Astrocyte of the spinal cord (primary cell): ENCODE measurements around the gene ROCK1.

Experiments used
- DNase-seq: peaks from one replicate; pipeline ENCODE4 v3.0.0; 2011; ENCODE audit warnings: low read depth, low spot score
- H3K4me3 ChIP-seq: 2 replicates; pipeline ENCODE4 v1.5.1; 2011; ENCODE audit warnings: low read depth, mild to moderate bottlenecking, low read length, moderate library complexity
- in situ Hi-C: cut with HindIII; loops from 2 replicates; pipeline ENCODE4 v1.10.0; 2017; ENCODE audit warnings: low sequenced_read_pairs
- TF ChIP-seq, protein P1 (sequence below): IDR thresholded peaks from 2 replicates; pipeline ENCODE4 v1.5.1; 2012; ENCODE audit warnings: low read depth, mild to moderate bottlenecking, low read length, inconsistent platforms

Gene ROCK1

DNA sequence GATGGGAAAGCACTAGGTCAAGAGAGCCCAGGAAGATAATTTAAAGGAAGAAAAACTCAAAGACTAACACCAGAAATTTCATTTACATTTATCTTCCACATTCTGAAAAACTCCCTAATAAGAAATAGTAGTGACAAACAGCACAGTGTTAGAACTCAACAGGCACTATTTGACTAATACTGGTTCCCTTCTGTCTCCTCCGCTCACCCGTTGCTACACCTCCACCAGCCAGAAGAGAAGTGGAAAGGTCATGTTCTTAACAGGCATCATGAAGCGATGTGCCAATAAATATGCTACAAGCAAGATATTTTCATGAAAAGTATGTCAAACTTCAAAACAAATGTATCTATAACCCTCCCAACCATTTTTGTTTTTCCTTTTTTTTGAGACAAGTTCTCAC lies 5.7 kb downstream of the ROCK1 start:
- no peak for DNase-seq
- in situ Hi-C loops, result no loop called here
- TF ChIP-seq, protein P1, sequence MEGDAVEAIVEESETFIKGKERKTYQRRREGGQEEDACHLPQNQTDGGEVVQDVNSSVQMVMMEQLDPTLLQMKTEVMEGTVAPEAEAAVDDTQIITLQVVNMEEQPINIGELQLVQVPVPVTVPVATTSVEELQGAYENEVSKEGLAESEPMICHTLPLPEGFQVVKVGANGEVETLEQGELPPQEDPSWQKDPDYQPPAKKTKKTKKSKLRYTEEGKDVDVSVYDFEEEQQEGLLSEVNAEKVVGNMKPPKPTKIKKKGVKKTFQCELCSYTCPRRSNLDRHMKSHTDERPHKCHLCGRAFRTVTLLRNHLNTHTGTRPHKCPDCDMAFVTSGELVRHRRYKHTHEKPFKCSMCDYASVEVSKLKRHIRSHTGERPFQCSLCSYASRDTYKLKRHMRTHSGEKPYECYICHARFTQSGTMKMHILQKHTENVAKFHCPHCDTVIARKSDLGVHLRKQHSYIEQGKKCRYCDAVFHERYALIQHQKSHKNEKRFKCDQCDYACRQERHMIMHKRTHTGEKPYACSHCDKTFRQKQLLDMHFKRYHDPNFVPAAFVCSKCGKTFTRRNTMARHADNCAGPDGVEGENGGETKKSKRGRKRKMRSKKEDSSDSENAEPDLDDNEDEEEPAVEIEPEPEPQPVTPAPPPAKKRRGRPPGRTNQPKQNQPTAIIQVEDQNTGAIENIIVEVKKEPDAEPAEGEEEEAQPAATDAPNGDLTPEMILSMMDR, result no peak
- no peak overlapping the region for H3K4me3 ChIP-seq

DNA sequence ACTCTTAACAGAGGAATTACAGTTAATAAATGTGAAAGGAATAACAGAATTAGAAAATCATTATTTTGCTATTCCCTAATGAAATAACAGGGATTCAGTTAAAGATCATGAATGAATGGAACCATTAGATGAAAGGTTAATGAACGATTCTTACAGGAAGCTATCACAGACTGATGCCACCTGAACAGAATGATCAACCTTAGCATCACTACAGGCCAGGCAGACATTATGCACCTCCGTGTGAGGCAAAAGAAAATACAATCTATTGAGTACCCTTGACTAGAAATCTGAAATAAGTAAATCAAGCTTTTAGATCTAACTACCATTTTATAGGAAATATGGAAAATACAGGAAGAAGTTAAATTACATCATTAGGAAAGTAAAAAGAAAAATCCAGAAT lies 10.4 kb downstream of the ROCK1 start:
- no peak overlapping the region for H3K4me3 ChIP-seq
- in situ Hi-C loops, result no loop called here
- DNase-seq, result no peak
- TF ChIP-seq, protein P1, result no peak

DNA sequence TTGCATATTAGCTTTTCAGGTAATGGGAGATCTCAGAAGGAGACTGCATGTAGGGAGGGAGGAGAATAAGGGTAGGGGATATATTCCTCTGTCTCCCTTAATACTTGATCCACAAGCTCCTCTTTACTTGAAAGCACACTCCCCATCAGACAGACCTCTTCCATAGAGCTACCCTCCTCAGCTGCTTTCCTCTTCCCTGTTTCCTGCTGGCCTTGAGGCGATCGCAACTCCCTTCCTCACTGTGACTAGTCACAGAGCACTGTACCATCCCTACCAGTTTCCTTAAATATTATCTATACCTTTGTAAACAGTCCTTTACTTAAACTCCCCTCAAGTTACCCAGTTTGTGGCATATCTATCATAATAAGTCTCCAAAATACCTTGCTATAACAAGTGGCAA lies 10.9 kb downstream of the ROCK1 start:
- in situ Hi-C loops, result no loop called here

DNA sequence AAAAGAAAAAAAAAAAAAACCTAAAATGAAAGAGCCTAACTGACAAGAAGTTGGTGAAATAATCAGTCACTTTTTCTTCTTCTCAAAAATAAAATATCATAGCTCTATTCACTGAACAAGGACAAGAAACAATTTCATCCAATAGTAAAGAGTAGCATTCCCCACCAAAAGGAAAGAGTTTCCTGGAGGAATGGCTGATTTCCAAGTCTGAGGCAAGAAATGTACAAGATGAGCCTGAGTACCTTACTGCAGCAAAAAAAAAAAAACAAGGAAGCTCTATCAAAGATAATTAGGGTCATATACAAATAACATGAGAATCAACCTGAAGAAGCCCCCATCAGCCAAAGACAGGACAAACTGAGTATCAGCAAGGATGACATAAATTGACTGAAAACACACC lies 11.5 kb downstream of the ROCK1 start:
- no peak overlapping the region for H3K4me3 ChIP-seq
- TF ChIP-seq, protein P1, result no peak
- in situ Hi-C loops, result no loop called here
- DNase-seq, result peak; percentile 19

More for the DNA sequence above, 10.9 kb downstream of the ROCK1 start:
- no peak for DNase-seq
- no peak overlapping the region for H3K4me3 ChIP-seq
- TF ChIP-seq, protein P1, result no peak

DNA sequence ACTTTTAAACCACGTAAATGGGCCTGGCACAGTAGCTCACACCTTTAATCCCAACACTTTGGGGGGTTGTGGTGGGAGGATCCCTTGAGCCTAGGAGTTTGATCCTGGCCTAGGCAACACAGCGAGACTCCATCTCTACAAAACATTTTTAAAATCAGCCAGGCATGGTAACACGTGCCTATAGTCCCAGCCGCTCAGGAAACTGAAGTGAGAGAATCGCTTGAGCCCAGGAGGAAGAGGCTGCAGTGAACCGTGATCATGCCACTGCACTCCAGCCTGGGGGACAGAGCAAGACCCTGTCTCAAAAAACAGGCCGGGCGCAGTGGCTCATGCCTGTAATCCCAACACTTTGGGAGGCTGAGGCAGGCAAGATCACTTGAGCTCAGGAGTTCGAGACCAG lies 12.2 kb downstream of the ROCK1 start:
- TF ChIP-seq, protein P1, result no peak
- DNase-seq, result no peak
- H3K4me3 ChIP-seq, result no peak overlapping the region
- in situ Hi-C loops, result no loop called here

DNA sequence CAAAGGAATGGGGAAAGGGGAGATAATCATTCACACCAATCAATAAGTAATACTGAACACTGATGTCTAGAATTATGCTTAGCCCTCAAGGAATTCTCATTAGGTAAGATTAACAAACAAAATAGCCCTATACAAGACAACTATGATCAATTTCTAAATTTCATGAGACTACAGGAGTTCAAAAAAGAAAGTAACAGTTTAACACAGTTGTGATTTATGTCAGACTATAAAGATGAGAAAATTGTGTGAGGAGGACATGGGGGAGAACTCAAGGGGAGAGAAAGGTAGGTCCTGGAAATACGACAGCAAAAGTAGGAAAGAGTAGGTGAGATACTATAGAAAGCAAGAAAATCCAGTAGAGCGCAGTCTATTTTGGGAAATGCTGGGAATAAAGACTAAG lies 14.9 kb downstream of the ROCK1 start:
- in situ Hi-C loops, result no loop called here
- no peak overlapping the region for H3K4me3 ChIP-seq
- DNase-seq, result no peak
- TF ChIP-seq, protein P1, result no peak

DNA sequence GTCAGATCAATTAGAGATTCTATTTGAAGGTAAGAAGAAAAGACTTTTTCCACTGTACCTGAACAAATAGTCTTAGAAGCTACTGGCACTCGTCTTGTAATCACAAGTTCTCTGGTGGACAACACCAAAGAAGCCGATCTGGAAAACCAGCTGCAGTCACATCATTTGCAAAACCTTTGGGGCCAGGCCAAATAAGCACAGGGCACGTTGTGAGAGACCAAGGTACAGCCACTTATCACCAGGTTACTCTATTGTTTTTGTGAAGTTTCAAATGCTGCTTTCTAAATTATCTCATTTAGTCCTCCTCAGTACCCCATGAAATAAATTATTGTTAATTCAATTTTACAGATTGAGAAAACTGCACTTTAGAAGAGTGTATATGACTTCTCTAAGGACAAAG lies 18.5 kb downstream of the ROCK1 start:
- H3K4me3 ChIP-seq, result no peak overlapping the region
- in situ Hi-C loops, result no loop called here
- TF ChIP-seq, protein P1, result no peak
- no peak for DNase-seq
